SK-N-MC (cell line): ENCODE measurements around the gene RFX3.

Source experiments
- EZH2 ChIP-seq: fragments of 200-600 bp; sonication (generic); IDR thresholded peaks from one replicate; pipeline ENCODE4 v1.6.1; 2017; ENCODE audit warnings: antibody characterized with exemption
- FOXP2 ChIP-seq: optimal IDR thresholded peaks from 2 replicates; pipeline ENCODE3; 2011; ENCODE audit warnings: mild to moderate bottlenecking, moderate library complexity; ENCODE audit not compliant: insufficient read depth; ENCODE audit errors: extremely low read length, control extremely low read depth
- POLR2AphosphoS5 ChIP-seq: IDR thresholded peaks from 2 replicates; pipeline ENCODE4 v1.6.1; 2012; ENCODE audit warnings: mild to moderate bottlenecking, low read depth, low read length, borderline replicate concordance

GRCh38 chr9:3498691-3499090, 27.1 kb downstream of the RFX3 start:
- TF ChIP-seq POLR2AphosphoS5 (no peak), EZH2 (no peak), FOXP2 (no peak)
